Fibroblast of gingiva (primary cell): Measurements from ENCODE around the gene IER3.
"Not testable (repeated sequence)": the region's sequence is repeated elsewhere in the genome, so short reads cannot be mapped to it uniquely, and the experiment has no call there.

Source experiments
- DNase-seq: peaks from one replicate; pipeline ENCODE4 v3.0.0-alpha.2; 2011; ENCODE audit warnings: low read depth

Gene IER3

DNA sequence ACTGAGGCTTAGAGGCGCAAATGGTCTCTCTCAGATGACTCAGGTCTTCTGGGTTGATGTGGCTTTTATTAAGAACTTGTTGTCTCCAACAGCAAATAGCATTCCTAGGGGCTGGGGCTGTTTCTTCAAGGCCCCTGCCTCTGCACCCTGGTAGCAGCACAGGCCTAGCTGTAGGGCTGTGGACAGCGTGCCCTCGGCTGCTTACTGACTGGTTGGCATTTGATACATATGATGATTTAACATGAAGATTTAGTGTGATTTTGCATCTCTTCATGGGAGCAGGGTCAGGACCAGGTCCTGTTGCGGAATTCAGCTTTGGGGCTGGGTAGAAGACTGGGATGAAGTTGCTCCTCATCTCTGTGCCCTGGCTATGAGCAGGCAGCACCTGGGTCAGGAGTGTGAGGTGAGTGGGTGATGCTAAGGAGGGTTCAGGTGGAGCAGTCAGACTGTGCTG is 24.3 kb upstream of the IER3 start:
- no peak for DNase-seq

DNA sequence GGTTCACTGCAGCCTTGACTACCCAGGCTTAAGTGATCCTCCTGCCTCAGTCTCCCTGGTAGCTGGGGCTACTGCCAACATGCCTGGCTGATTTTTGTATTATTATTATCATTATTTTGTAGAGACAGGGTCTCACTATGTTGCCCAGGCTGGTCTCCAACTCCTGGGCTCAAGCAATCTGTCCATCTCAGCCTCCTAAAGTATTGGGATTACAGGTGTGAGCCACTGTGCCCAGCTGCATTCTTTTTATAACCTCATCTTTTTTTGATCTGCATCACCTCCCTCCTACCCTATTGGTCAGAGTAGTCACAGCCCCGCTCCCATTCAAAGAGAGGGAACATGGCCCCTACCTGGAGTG is 23.6 kb upstream of the IER3 start:
- DNase-seq: no peak

DNA sequence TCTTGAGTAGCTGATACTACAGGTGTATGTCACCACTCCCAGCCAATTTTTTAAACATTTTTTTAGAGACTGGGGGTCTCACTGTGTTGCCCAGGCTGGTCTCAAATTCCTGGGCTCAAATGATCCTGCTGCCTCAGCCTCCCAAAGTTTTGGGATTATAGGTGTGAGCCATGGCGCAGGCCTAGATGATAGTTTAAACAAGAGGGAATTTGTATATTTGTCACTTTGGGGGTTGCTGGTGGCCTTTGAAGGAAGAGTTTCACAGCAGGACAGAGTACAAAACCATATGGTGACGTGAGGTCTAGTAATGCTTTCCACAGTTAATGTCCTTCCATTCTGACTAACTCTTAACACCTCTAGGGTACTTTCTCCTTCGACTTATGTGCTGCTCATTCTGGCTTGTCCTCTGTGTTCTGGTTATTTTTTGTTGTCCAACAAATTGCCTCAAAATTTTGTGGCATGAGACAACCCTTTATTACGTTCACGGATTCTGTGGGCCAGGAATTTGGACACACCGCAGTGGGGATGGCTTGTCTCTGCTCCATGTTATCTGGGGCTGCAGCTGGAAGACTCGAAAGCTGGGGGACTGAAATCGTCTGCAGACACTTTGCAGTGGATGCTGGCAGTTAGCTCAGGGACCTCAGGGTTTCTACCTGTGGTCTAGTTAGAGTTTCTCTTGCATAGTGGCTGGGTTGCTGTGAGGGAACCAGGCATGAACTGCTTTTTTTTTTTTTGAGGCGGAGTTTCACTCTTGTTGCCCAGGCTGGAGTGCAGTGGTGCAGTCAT is 23.0 kb upstream of the IER3 start:
- DNase-seq: no peak

DNA sequence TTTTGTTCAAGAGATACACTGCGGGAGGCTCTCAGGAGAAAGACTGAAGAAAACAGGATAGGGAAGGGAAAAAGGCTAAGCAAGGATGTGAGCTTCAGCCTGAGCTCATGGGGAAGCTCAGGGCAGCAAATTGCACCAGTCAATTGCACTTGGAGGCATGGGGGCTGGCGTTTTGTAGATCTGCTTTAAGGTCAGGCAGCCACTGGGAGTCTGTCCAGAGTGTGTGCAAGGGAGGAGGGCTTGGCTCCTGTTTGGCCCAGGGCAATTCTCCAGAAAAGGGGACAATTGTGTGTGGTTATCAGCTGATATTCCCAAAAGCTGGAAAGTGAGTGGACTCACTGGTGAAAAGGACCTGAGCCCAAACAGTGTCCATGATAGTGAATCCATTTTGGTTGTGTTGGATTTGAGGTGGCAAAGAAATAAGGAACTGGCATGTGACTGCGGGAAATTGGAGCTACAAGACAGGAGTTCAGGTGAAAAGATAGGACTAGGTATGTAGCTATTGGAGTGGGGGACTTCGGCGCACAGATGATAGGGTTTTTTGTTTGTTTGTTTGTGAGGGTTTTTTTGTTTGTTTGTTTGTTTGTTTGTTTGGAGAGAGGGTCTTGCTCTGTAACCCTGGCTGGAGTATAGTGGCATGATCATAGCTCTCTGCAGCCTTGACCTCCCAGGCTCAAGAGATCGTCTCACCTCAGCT is 22.3 kb upstream of the IER3 start:
- no peak for DNase-seq

DNA sequence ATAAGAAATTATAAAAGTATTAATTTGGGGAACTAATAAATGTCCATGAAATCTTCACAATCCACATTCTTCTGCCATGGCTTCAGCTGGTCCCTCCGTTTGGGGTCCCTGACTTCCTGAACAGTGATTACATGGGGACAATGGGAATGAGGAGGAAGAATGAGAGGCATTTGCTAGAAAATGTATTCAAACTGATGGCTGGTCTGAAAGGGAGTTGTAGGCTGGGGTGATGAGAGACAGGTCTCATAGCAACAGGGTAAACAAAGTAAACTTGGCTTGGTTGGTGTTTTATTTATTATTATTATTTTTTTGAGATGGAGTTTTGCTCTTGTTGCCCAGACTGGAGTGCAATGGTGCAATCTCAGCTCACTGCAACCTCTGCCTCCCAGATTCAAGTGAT is 21.1 kb upstream of the IER3 start:
- DNase-seq: not testable (repeated sequence)

DNA sequence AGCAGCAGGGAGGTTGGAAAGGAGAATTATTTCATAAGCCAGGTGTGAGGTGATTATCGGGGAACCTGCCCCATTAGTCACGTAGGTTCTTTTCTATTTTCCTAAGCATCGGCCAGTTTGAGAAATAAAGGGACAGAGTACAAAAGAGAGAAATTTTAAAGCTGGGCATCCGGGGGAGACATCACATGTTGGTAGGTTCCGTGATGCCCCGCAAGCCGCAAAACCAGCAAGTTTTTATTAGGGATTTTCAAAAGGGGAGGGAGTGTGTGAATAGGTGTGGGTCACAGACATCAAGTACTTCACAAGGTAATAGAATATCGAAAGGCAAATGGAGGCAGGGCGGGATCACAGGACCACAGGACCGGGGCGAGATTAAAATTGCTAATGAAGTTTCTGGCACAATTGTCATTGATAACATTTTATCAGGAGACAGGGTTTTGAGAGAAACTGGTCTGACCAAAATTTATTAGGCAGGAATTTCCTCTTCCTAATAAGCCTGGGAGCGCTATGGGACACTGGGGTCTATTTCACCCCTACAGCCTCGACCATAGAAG is 20.2 kb upstream of the IER3 start:
- not testable (repeated sequence) for DNase-seq

DNA sequence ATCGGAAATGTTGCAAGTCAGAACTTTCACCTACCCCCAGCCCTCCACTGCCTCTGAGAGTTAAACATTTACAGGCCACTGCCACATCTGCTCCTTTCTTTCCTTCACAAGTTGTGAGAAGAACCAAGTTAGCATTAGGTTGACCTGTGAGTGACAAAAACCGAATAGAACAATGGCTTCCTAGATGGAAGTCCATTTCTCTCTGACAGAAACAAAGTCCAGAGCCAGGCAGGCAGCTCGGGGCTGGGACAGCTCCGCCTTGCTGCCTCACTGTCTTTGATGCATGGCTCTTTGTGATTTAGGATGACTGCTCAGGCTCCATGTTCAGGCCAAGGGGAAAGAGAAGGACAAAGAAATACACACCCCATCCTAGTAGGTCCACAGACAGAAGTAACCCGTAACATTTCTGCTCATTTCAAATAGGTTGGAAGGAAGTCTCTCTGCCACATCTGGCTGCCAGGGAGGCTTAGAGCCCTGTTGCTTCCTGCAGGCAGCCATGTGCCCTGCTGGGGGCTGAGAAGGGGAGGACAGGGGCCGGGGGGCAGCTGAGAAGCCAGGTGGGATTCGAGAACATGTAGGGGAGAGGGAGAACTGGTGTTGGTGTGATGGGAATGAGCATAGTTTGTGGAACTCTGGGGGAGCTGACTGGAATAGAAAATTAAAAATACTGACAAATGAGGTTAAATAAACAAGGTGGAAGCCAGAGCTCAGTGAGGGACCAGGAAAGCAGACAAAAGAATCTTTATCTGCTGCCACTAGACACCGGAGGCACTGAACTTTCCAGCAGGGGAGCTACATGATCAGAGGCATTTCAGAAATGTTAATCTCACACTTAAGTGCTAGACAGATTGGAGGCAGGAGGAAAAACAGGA is 19.5 kb upstream of the IER3 start:
- DNase-seq: no peak

DNA sequence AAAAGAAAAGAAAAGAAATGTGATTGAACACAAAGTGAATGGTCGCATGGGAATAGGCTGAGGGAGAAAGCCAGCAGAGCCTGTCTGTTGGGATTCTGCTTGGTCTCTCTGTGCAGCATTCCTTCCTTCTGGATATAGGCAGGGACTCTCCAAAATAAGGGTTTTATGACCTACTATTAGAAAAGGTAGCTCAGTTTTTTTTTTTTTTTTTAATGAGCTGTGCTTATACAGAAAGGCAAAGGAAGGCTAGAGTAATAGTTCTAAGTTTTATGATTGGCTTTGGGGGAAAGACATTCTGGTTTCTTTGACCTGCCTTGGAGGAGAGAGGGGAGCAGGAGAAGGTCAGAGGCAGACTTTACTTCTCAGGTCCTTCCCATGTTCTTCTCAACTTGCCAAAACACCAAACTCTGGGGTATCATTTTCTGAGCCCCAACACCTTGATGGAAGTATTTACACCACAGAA is 18.8 kb upstream of the IER3 start:
- DNase-seq: no peak

DNA sequence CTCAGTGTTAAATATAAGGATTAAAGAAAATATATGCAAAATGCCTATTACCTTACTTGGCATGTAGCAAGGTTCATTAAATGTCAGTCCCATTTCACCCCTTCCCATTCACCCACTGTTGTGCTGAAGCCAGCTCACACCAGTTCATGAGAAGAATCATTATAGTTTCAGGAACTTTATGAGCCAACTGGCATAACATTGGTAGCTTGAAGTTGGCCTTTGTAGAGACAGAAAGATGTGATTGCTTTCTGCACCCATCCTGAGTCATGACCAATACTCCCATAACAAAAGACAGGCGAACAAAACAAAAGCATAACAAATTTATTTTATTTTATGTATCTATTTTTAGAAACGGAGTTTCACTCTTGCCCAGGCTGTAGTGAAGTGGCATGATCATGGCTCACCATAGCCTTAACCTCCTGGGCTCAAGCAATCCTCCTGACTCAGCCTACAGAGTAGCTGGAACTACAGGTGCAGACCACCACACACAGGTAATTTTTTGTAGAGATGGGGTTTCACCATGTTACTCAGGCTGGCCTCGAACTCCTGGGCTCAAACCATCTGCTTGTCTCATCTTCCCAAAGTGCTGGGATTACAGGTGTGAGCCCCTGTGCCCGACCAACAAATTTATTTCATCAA is 17.6 kb upstream of the IER3 start:
- DNase-seq: no peak

DNA sequence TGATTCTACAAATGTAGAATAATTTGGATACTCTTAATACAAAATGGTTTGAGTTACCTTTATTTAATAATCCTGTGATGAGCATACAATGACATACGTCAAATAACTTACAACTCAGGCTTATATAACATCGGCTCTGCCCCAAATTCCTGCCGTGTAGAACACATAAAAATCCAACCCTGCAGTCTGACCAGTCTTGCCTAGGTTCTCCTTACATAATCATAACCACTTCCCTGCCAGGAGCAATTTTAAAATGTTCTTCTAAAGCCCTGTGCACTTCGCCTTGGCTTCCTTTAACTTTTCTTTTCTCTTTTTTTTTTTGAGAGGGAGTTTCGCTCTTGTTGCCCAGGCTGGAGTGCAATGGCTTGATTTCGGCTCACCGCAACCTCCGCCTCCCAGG is 16.2 kb upstream of the IER3 start:
- no peak for DNase-seq

DNA sequence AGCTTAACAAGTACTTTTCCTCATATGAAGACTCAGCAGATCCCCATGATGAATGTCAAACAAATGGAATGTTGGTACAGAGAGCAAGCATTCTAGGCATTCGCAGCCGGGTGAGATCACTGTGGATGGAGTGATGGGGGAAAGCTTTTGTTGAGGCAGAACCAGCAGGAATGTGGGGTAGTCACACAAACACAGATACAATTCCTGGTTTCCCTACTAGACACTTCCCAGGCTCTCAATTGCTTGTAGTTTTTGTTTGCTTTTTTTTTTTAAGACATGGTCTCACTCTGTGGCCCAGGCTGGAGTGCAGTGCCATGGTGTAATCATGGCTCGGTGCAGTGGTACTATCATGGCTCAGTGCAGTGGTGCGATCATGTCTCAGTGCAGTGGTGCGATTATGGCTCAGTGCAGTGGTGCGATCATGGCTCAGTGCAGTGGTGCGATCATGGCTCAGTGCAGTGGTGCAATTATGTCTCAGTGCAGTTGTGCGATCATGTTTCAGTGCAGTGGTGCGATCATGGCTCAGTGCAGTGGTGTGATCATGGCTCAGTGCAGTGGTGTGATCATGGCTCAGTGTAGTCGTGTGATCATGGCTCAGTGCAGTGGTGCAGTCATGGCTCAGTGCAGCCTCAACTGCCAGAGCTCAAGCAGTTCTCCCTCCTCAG is 15.4 kb upstream of the IER3 start:
- peak; percentile 72 for DNase-seq

DNA sequence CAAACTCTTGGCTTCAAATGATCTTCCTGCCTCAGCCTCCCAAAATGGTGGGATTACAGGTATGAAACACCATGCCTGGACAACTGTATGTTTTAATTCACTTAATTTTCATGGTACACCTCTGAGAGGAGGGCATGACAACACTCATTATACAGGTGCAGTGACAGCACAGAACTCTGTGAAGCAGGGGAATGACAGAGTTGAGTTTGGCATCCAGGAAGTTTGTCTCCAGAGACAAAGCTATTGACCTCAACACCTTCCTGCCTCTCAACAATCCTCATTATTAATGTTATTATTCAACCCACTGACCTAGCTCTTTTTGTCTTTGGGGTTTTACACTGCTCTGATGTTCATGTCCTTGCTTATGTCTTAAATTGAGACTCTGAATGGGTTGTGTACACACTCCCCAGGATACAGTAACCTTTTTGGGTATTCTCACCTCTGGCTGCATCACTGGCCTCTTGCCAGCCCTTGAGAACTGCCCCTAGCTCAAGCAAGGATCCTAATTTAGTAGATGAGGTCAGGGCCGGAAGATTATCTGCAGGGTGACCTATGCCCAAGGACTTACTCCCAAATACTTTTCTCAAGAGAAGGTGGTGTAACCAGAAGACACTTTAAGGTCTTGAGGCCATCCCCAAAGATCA is 13.0 kb upstream of the IER3 start:
- no peak for DNase-seq

DNA sequence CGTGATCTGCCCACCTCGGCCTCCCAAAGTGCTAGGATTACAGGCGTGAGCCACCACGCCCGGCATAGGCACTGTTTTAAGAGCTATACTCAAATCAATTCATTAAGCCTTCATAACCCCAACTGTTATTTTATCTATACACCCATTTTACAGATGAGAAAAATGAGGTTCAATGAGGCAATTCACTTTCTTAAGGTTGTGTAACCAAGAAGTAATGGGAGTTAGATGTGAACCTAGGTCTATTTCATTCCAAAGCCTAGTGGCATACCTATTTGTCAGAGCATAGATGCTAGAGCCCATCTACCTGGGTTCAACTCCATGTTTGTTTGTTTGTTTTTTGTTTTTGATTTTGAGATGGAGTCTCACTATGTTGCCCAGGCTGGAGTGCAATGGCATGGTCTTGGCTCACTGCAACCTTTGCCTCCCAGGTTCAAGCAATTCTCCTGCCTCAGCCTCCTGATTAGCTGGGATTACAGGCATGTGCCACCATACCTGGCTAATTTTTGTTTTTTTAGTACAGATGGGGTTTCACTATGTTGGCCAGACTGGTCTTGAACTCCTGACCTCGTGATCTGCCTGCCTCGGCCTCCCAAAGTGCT is 12.2 kb upstream of the IER3 start:
- not testable (repeated sequence) for DNase-seq

DNA sequence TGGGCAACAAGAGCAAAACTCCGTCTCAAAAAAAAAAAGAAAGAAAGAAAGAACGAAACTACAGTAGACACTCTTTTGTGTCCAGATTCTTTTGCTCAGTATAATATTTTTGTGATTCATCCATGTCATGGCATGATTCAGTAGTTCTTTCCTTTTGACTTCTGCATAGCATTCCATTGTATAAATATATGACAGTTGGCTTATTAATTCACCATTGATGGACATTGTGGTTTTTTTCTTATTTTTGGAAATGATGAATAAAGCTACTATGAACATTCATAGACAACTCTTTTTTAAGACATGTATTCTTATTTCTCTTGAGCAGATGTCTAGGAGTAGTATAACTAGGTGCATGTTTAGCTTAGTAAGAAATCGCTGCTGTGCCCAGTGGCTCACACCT is 10.3 kb upstream of the IER3 start:
- no peak for DNase-seq

DNA sequence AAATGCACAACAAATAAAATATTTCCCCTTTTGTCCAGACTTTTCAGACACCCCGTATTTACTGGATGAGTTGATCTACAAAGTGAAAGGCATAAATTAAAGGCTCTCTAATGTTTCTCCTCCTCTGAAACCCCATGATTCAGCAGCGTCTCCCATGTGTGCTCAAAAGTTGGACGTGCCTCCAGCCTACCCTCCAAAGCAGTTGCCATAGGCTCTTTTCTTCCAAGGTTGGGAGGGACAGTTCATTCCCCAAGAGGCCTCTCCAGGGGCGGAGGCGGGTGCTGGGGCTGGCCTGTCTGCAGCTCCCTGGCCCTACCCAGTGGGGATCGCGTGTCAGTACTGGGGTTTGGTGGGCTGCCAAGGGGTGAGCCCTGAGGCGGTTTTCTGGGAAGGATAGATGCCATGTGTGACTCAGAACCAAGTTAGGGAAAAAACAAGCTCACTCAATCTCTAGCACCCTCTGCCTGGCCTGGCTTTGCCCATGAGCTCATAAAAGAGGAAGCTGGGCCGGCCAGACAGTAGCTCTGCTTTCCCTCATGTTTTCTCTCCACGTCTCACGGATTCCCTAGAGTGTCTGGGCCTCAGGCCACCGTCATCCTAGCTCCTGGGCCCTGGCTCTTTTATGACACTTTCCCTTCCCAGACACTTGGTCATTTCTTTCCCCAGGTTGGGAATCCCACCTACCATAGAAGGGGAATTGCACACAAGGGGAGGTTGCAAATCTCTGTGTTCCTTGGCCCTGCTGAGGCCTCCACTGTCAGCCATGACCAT is 8.0 kb upstream of the IER3 start:
- peak; percentile 100 for DNase-seq

DNA sequence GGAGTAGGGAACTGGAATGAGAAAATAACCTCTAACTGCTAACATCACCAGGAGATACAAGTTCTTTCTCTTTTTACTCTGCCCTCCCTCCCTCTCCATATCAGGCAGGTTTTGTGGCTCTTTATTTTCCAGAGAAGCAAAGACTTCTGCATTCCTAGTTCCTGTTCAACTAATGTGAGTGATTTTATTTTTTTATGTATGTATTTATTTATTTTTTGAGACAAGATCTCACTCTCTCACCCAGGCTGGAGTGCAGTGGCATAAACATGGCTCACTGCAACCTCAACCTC is 6.0 kb upstream of the IER3 start:
- no peak for DNase-seq

DNA sequence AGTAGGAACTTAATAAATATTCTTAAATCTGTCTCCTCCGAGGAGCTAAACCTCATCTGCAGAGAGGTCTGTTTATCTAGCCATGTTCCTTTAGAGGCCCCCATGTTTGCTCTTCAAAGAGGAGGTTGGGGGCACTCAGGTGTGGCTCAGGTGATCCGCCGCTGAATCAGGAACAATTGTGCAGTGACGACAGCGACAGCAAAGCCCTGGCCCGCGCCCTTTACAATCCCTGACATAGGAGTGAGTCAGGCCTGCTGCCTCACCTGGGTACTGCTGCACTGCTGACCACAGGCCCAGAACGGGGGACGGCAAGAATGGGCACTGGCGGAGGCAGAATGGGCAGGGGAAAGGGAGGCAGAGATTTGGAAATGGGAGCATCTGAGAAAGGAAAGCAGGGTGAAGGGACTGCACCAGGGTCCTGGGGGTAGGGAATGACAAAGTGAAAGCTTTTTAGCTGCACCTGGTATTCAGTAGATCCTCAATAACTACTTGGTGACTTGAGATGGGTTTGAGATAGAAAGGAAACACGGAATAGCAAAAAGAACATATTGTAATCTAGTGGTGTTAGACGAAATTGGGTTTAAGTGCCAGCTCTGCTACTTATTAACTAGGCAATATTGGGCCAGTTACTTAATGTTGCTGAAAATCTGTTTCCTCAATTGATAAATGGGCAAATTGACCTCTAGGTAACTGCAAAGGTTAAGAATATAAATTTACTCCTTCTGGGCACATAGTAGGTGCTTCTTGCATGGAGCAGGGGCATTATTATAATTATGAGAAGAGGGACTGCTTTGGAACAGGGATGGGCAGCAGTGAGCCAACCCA is 5.4 kb upstream of the IER3 start:
- DNase-seq: no peak

DNA sequence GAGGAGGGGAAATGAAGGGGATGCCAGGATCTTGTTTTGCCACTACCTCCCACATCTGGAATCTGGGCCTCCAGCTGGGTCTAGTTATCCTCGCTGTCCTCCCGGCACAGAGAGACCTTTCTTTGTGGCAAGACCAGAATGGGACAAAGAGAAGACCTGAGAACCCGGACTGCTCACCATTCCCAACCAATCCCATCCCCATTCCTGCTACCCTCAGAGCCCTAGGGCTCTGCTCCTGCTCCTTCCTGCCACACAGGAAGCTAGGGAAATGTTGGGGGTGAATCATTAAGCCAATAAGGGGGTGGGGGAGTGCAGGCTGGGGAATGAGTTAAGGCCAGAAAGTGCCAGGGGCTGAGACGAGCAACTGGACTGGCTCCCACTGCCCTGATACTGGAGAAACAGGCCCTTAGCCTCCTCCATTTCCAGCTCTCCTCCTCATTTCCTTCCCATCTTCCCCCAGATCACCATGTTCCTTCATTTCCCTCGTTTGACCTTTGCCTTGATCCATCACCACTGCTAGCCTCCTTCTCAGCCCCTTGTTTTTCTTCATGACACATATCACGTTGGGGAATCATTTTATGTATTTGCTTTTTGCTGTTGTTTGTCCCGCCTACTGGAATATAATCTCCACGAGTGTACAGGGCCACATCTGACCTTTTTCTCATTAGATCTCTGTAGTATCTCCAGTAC is 4.6 kb upstream of the IER3 start:
- DNase-seq: peak; percentile 65
